GM23248 (cell line): ENCODE results near the gene AKAP12.

Experiments
- EZH2 ChIP-seq: fragments of 200-600 bp; sonication (generic); IDR thresholded peaks from 2 replicates; pipeline ENCODE4 v1.6.1; 2018; ENCODE audit warnings: antibody characterized with exemption, mild to moderate bottlenecking; ENCODE audit not compliant: insufficient read depth, poor library complexity, severe bottlenecking
- EZH2phosphoT487 ChIP-seq: fragments of 200-600 bp; sonication (generic); IDR thresholded peaks from 2 replicates; pipeline ENCODE4 v1.6.1; 2018; ENCODE audit warnings: antibody characterized with exemption, moderate library complexity, mild to moderate bottlenecking, low read depth; ENCODE audit not compliant: insufficient read depth

DNA sequence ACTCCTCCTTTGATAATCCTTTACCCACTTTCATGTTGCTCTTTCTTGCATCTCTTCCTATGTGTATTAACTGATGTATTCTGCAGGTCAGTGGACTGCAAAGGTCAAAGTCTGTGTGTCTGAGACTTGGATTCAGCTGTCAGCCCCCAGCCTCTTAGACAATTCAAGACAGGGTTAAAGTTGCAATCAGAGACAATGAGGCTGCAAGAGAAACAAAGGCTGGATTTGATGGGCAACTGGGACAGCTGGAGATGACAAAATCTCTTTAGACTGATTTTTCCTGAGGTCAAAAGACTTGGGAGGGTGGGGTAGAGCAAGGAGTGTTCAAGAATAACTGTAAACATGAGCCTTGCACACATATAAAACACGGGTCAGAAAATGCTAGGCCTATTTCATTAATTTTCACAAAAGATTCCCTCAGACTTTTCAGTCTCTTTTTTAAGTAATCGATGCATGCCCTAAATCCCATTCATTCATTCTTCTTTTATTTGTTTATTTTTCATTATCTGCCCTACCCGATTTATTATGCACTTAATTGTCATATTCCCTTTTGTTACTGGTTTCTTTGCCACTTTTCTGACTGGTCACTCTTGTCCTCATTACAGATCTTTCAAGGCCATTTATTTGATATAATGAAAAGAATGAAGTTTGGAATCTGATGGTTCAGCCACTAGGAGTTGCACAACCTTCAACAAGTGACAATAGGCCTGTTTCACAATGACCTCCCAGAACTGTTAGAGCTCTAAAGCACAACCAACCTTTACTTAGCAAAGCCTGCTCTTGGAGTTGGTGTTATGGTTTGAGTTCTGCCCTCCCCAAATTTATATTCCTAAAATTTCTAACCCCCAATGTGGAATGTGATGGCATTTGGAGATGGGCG is 33.8 kb upstream of the AKAP12 start:
- TF ChIP-seq EZH2 (no peak), EZH2phosphoT487 (no peak)
